ENCODE results near the gene FYN.

DNA sequence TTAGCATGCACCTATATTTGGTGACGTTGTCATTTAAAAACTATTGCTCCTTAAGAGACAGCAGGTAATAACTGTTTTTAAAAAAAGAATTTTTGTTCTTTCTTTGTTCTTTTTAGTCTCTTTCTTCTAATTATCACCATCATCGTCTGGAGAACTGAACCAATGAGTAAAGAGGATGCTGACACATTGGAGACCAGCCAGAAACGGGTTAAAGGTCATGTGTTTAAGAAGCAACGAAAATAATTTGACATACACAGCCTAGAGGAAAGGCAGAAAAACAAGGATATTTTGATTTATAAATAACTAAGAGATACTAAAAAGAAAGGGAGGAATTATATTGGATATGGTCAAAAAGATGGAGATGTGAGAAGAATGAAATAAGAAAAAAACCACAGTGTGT, 19.2 kb upstream of the FYN start:
- TF ChIP-seq POLR2A (IDR thresholded peaks at IDR 0.05) (no peak), CTCF (IDR thresholded peaks at IDR 0.05) (no peak), POLR2AphosphoS5 (IDR thresholded peaks at IDR 0.05) (no peak), EP300 (IDR thresholded peaks at IDR 0.05; ENCODE audit: low read depth) (no peak)

All from transverse colon (tissue), 4 donors.